Measurements from ENCODE around the gene HAUS1.
"Not testable (repeated sequence)": the region's sequence is repeated elsewhere in the genome, so short reads cannot be mapped to it uniquely, and the experiment has no call there.

The HAUS1 gene

DNA sequence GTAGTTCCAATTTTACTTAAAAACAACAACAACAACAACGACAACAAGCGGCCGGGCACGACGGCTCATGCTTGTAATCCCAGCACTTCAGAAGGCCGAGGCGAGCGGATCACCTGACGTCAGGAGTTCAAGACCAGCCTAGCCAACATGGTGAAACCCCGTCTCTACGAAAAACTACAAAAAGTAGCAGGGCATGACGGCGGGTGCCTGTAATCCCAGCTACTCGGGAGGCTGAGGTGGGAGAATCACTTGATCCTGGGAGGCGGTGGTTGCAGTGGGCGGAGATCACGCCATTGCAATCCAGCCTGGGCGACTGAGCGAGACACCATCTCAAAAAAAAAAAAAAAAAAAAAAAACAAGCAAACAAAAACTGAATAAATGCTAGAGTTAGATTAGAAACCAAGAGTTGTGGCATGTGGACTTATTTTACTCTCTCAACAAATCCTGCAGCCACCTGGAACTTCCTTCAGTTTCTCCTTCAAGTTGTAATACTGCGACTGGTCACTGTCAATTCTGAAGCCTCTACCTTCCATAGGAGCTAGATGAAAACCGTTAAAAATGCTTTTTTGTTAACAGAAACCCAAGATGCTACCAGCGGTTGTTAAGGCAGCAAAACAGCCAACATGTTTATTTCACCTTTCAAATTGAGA is 7.4 kb upstream of the HAUS1 start:
- peak; percentile 31 for DNase-seq

DNA sequence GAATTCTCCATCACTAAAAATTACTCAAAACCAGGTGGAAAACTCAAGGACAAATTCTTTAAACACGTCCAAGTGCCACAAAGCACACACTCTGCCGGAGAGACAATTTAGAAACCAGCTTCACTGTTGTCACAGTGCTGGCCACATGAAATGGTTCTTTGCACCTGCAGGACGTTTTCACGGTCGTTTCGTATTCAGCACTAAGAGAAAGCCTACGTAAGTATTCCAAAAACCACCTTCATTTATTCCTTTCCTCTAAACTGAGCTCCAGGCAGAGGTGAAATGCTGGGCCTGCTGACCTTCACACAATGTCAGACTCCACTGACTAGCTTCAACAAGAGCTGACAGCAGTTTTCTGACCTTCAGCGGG is 6.8 kb upstream of the HAUS1 start:
- no peak for DNase-seq

DNA sequence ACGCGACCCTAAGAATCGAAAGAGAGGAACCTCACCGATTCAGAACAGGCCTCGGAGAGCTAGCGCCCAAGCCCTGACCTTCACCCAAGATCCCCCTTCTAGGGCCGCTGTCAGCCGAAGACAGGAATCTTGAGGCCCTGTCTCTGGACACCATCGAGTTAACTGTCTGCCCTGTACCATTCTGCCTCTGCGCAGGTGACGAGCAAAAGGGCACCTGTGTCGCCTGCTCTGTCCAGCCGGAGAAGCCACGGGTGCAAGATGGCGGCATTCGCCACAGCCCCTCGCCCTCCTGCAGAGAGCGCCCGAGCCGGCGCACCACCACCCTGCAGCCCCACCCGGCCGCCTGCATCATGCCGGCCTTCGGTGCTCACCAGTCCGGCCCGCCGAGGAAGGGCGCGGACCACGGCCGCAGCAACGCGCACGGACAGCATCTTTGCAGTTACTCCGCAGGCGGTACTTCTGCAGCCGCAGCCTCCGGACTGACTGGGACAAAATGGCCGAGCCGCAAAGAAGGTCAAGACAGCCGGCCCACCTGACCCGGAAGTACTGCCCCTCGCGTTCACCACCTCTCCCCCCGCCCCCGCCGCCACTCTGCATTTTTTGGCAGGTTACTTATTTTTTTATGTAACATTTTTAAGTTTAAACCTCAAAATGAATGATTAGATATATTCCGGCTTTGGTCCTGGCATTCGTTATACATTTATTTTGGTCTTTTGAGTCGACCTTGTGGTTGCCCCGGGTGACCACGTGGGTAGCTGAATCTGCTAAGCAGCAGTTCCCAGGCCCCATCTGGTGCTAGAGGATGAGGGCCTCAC is 6.2 kb upstream of the HAUS1 start, which contains the start of gene ATP5F1A:
Gene ATP5F1A (minus strand): TSS at position 496 of the 815 bp plus-strand sequence. CDS start 65 bp downstream, at position 431.
- DNase-seq, result peak; percentile 96

DNA sequence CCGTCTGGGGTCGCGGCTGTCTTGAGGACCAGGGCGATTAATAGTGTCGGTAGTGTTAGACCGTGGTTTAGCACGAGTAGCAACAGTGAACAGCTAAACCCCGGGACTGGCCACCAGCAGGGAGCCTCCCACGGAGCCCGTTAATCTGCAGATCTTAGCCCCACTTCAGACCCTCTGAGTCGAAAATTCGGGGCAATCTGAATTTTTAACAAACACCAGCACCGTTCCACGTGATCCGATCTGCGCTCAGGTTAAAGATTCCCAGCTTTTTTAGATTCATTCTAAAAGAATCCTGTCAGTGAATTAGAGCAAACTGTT is 5.6 kb upstream of the HAUS1 start:
- DNase-seq, result peak; percentile 63

DNA sequence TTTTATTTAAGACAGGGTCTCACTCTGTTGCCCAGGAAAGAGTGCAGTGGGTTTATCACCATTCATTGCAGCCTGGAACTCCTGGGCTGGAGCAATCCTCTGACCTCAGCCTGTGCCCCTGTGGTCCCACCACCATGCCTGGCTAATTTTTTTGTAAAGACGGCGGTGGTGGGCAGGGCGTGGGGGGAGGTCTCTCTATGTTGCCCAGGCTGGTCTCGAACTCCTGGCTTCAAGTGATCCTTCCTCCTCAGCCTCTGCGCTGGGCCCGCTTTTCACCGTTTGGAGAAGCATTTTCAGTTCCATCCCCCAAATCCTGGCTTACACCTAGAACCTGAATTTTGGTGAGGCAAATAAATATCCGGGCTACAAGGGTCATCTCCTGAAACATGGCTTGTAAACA is 4.7 kb upstream of the HAUS1 start:
- no peak for DNase-seq

DNA sequence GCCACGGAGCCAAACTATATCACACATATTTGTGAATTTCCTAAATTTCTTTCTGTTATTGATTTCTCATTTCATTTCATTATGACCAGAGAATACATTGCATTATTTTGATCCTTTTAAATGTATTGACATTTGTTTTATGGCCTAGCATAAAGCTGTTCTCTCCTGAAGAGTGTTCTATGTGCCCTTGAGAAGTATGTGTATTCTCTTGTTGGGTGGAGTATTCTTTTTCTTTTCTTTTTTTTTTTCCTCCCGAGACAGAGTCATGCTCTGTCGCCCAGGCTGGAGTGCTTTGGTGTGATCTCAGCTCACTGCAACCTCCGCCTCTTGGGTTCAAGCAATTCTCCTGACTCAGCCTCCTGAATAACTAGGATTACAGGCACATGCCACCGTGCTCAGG is 5.2 kb downstream of the HAUS1 start:
- no peak for DNase-seq

DNA sequence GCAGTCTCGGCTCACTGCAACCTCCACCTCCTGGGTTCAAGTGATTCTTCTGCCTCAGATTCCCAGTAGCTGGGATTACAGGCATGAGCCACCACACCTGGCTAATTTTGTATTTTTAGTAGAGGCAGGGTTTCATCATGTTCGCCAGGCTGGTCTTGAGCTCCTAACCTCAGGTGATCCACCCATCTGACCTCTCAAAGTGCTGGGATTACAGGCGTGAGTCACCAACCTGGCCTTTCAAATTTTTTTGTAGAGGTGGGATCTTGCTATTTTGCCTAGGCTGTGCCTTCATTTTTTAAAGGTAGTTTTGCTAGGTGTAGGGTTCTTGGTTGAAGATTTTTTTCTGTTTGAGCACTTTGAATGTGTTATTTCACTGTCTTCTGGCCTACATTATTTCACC is 6.2 kb downstream of the HAUS1 start:
- no peak for DNase-seq

DNA sequence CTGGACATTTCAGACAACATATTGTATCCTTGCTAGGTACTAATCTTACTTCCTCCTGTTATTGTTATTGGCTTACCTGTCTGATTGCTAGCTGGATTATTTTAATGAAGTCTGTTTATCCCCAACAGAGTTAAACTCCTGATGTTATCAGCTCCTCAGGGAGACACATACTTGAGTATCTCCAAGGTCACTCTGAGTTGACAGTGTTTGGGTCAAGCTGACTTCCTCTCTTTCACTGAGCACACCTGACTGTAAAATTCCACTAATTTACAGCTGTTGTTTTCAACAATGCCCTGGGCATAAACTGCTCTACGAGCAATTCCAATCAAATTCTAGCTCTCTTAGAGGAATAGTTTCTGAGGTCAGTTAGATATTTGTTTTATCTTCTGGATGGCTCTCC is 9.6 kb downstream of the HAUS1 start:
- DNase-seq, result no peak

DNA sequence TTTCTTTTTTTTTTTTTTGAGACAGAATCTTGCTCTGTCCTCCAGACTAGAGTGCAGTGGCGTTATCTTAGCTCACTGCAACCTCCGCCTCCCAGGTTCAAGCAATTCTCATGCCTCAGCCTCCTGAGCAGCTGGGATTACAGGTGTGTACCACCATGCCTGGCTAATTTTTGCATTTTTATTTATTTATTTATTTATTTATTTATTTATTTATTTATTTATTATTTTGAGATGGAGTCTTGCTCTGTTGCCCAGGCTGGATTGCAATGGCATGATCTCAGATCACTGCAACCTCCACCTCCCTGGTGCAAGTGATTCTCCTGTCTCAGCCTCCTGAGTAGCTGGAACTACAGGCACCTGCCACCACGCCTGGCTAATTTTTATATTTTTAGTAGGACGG is 22.4 kb downstream of the HAUS1 start:
- not testable (repeated sequence) for DNase-seq

DNA sequence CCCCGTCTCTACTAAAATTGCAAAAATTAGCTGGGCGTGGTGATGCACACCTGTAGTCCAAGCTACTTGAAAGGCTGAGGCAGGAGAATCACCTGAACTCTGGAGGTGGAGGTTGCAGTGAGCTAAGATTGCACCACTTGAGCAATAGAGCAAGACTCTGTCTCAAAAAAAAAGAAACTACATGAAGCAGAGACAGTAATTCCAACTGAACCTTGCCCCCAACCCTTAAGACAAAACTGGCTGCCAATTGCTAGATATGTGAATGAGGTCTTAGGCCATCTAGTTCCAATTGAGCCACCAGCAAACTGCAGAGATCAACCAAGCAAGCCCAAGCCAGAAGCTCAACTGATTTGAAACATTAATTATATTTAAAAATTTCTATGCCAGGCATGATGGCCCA is 25.9 kb downstream of the HAUS1 start:
- DNase-seq, result no peak

DNA sequence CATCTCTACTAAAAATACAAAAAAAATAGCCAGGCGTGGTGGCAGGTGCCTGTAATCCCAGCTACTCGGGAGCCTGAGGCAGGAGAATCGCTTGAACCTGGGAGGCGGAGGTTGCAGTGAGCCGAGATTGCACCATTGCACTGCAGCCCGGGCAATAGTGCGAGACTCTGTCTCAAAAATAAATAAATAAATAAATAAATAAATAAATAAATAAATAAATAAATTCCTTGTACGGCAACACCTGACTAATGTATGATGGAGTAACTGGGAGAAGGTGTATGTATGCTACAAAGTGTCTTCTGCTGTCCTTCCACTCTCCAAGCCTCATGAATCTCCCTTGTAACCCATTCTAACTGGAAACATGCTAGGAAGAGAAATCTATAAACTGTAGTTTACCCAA is 26.4 kb downstream of the HAUS1 start:
- DNase-seq, result not testable (repeated sequence)

DNA sequence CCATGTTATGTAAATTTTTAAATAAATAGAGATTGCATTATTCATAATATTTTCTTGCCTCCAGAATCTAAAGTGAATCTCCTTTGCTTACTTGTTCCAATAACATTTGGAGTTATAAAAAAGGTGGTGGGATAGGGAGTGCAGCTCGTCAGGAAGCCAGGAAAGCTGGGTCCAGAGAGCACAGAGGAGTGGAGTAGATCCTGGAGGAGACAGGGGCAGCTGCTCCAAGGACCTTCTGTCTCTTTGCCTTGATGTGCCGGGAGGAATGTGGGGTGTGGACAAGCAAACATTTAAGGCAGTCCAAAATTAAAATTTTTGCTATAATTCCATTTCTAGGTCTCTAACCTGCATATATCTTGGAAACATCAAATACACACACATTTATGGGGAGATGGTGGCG is 29.3 kb downstream of the HAUS1 start:
- no peak for DNase-seq

DNA sequence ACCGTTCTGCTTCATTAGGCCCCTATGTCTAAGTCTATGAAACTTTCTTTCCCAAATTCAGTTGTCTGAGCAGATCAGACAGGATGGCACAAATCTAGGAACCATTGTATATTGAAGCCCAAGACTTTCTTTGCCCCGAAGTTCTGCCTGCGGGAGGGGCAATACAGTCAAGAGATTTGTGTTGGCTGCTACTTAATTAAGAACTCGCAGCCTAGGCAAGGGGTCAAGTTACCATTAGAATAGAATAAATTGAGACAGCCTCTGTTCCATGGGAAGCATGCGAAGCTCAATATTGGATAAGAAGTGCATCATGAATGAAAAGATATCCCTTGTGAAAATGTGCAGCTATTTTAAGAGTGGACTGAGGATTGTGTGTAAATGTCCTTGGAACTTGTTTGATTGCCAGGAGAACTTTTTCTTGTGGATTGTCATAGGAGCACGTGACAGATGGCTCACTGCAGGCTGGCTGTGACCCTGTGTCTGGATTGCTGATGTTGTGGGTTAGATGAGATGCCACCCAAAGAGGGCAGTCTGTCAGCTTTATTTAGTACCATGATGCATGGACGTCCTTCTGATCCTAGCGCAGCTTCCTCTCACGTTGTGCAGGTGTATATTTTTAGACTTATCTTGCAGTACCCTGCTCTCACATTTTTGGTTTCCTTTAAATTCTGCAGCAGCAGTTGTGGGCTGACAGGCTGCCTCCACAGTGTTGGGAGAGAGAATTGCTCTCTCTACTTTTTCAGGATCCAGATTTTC is 30.9 kb downstream of the HAUS1 start:
- DNase-seq, result peak; percentile 35

DNA sequence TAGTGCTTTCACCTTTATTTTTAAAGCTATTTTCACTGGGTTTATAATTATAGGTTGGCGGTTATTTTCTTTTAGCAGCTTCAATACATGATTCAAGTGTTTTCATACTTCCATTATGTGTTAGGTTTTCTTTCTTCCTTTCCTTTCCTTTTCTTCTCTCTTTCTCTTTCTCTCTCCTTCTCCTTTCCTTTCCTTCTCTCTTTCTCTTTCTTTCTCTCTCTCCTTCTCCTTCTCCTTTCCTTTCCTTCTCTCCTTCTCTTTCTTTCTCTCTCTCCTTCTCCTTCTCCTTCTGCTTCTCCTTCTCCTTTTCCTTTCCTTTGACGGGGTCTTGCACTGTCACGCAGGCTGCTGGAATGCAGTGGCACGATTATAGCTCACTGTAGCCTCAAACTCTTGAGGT is 36.0 kb downstream of the HAUS1 start:
- no peak for DNase-seq

DNA sequence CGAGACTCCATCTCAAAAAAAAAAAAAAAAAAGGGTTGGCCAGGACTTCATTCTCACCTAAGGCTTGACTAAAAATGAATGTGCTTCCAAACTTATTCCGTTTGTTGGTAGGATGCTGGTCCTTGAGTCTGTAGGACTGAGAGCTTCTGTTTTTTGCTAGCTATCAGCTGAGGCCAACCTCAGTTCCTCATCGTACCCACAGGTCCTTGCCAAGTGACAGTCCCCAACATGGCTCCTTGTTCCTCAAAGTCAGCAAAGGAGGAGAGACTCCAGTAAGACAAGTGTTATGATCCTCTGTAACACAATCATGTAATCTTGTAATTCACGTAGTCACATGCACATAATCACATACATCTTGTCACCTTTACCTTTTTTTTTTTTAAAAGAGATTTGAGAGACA is 37.0 kb downstream of the HAUS1 start:
- no peak for DNase-seq

DNA sequence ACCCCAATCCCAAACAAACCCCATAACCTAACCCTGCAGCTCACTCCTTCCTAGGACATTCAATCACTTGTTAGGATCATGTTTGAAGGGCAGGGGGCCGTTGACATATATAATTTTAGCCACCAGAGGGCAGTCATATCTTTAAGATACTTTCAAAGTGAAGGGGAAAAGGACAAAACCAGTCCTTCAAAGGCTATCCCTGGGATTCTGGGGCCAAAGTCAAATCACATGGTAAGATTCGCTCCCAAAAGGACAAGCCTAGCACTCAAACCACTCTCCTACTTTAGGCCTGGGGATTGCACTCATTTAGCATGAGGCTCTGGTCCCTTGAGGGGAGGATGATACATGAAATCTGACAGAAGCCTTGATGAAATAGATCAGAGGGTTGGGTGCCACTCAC is 44.6 kb downstream of the HAUS1 start:
- peak; percentile 80 for DNase-seq

DNA sequence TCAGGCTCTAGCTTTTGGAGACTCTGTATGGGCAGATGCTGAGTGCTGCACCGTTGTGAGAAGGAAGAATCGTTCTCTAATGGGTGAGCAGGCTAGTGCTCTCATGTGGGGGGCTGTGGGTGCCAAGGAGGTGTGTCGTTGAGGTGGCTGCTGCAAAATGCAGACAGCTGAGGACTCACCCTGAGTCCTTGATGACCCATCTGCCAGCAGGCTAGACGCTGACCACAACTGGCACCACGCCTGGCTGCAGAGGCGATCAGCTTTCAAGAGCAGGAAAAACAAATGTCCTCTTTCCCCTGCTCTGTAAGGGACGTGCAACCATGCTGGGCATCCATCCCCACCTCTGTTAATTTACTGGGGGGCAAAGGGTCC is 48.2 kb downstream of the HAUS1 start:
- peak; percentile 76 for DNase-seq

DNA sequence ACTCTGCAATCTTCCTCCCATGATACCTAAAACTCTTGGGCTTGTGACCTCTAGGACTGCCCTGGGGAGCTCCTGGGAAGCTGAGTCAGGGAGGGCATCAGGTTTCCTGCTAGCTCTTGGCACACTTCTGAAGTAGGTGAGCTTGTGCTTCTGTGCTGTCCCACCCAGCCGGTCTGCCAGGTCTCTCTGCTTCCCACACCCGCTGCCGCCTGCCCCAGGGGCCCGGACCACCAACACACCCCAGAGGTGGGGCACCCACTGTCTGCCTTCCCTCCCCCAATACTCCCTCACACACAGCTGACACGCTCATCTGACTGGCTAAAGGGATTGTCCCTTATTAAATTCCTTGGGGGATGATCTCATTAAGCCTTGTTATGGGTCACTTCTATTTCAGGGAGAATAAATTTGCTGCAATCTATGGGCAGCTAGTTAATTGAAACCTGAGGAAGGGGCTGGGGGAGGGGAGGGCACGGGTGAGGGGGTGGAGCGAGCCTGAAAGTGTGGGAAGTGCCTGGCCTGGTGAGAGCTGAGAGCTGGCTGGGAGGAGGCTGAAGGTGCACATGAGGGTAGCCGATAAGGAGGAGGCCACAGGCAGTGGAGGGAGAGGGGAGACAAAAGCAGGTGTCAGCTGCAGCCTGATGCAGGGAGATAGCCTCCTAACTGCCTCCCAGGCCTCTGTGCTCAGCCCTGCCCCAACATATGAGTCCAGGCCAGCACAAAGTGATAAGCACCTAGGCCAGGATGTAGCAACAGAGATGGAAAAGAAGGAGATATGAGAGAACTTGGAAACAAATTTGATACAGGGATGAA is 48.8 kb downstream of the HAUS1 start:
- peak; percentile 81 for DNase-seq

DNA sequence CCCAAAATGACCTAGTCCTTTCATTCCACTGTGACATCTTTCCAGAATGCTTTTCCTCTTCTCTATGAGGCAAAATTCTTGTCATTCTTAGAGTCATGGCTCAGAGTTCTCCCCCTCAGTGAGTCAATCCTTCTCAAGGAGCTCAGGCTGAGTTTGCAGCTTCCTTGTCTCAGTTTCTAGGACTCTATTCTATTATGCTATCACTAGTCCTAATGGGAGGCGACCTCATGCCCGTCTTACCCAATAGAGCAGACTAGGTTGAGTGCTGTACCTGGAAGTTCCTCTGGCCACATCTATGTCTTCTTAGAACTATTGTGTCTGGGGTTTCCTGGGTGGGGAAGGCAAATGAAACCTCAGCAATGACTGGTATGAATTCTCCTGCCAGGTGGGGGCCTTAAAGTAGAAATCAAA is 51.5 kb downstream of the HAUS1 start:
- DNase-seq, result no peak

DNA sequence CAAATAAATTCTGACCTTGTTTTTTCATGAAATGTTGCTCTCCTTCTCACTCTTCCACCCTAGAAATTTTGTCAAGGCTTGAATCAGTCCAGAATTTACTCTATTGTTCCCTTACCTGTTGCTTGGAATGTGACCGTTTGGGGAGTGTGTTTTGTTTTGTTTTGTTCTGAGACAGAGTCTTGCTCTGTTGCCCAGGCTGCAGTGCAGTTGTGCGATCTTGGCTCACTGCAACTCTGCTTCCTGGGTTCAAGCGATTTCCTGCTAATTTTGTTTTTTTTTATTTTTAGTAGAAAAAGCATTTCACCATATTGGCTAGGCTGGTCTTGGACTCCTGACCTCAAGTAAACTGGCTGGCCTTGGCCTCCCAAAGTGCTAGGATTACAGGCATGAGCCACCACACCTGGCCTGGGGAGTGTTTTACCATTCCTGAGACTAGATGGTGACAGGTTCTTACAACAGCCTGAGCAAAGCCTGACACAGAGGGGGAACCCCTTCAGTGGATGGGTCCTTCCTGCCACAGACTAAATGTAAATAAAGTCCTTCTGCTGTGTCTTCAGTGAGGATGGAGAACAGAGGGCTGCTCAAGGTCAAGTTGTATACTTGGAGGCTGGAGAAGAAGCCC is 52.0 kb downstream of the HAUS1 start:
- no peak for DNase-seq

DNA sequence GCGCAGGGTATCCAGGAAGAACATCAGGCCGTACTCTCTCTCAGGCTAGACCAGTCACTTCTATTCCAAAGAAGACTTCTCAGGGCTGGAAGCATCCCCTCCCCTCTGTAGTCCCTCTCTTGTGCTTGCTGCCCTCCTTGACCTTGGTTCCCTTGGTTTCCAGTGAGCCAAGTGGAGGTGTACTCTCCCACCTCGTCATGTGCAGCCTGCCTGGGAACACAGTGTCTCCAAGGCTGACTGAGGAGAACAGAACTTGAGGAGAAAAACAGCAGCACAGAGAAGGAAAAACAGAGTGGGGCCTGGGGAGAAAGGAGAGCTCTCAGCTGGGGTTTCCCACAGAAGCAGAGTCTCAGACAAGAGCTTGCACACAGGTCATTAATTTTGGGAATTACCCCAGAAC is 52.7 kb downstream of the HAUS1 start:
- DNase-seq, result no peak

DNA sequence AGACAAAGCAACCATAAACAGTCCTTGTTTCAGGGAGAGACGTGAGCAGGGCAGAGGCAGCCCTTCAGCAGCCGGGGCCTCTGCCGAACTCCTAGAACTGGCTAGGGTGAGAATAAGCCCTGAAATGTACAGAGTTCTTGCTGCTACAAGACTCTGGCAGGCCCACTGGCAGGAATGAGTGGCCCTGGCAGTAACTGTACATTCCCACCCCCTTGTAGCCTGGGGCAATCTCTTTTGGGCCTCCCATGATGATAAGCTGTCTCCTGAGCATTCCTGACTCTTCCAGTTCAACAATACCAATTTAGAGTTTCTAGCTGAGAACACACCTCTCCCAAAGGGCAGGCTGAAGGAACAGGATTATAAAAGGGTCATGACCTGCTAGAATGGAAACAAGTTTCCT is 54.3 kb downstream of the HAUS1 start:
- peak; percentile 35 for DNase-seq
